HG03469 (cell line): ENCODE measurements around the gene KRT9.
"Not testable (repeated sequence)": the region's sequence is repeated elsewhere in the genome, so short reads cannot be mapped to it uniquely, and the experiment has no call there.

Experiments used
- ATAC-seq: cut with Tn5 transposase; IDR thresholded peaks from one replicate; pipeline ENCODE4 v1.9.1; 2021; ENCODE audit warnings: mild to moderate bottlenecking, moderate library complexity, moderate number of reproducible peaks; ENCODE audit not compliant: unreplicated experiment

KRT9 gene

GRCh38 chr17:41547921-41548843 is 23.7 kb downstream of the KRT9 start:
- ATAC-seq, result no peak

- ATAC-seq, result no peak
Measured at GRCh38 chr17:41547378-41547841, 24.4 kb downstream of the KRT9 start.

- no peak for ATAC-seq
Measured at GRCh38 chr17:41546819-41547218, 25.0 kb downstream of the KRT9 start.

GRCh38 chr17:41545829-41546410 is 25.9 kb downstream of the KRT9 start:
- no peak for ATAC-seq

- ATAC-seq, result no peak
Measured at GRCh38 chr17:41544935-41545334, 26.9 kb downstream of the KRT9 start.

GRCh38 chr17:41544491-41544892 is 27.4 kb downstream of the KRT9 start:
- no peak for ATAC-seq

- ATAC-seq, result not testable (repeated sequence)
Measured at GRCh38 chr17:41542786-41543185, 29.1 kb downstream of the KRT9 start.

- no peak for ATAC-seq
Measured at GRCh38 chr17:41542357-41542756, 29.5 kb downstream of the KRT9 start.

- ATAC-seq, result no peak
Measured at GRCh38 chr17:41540921-41541625, 30.8 kb downstream of the KRT9 start.

- no peak for ATAC-seq
Measured at GRCh38 chr17:41539979-41540701, 31.7 kb downstream of the KRT9 start.

- no peak for ATAC-seq
Measured at GRCh38 chr17:41539071-41539492, 32.8 kb downstream of the KRT9 start.

GRCh38 chr17:41538565-41538991 is 33.3 kb downstream of the KRT9 start:
- no peak for ATAC-seq

GRCh38 chr17:41537990-41538389 is 33.9 kb downstream of the KRT9 start:
- ATAC-seq, result no peak

GRCh38 chr17:41537614-41537954 is 34.3 kb downstream of the KRT9 start:
- ATAC-seq, result no peak

GRCh38 chr17:41536741-41537613 is 34.9 kb downstream of the KRT9 start:
- no peak for ATAC-seq

GRCh38 chr17:41535764-41536481 is 35.9 kb downstream of the KRT9 start:
- no peak for ATAC-seq

- no peak for ATAC-seq
Measured at GRCh38 chr17:41534899-41535546, 36.8 kb downstream of the KRT9 start.

- no peak for ATAC-seq
Measured at GRCh38 chr17:41533613-41534012, 38.2 kb downstream of the KRT9 start.
